GM23248 (cell line): Measurements from ENCODE around the gene NAT8L.

Source experiments
- EZH2 ChIP-seq: fragments of 200-600 bp; sonication (generic); IDR thresholded peaks from 2 replicates; pipeline ENCODE4 v1.6.1; 2018; ENCODE audit warnings: antibody characterized with exemption, mild to moderate bottlenecking; ENCODE audit not compliant: insufficient read depth, poor library complexity, severe bottlenecking
- EZH2phosphoT487 ChIP-seq: fragments of 200-600 bp; sonication (generic); IDR thresholded peaks from 2 replicates; pipeline ENCODE4 v1.6.1; 2018; ENCODE audit warnings: antibody characterized with exemption, moderate library complexity, mild to moderate bottlenecking, low read depth; ENCODE audit not compliant: insufficient read depth

DNA sequence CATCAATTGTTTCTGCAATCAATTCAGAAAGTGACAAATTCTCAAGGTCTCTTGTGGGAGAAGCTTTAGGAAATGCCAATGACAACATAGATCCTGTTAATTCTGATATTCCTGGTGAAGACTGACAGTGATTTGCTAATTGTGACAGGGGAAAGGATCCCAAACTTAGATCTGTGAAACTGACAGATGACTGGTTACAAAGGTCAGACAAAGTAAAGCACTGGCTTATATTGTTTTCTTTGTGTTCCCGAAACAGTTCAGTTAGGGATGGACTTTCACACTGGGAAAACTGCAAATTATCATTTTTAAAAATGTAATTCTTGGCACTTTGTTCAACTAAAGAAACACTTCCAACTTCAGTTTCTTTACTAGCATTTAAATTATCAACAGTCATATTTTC lies 30.1 kb downstream of the NAT8L start:
- TF ChIP-seq EZH2: no peak
- TF ChIP-seq EZH2phosphoT487: no peak
